Measurements from ENCODE around the gene SSX2B.
"Not testable (repeated sequence)": the region's sequence is repeated elsewhere in the genome, so short reads cannot be mapped to it uniquely, and the experiment has no call there.

Gene SSX2B

GRCh38 chrX:52750952-52751351, at the start of gene SSX2B:
Gene SSX2B (plus strand): TSS chrX:52751252. CDS start chrX:52752681, 1,429 bp downstream.
- H3K36me3 ChIP-seq (ENCODE audit: control insufficient read depth in 1 of 2, insufficient read depth in 2 of 2, low read length in 2 of 2); H3K4me3 ChIP-seq (ENCODE audit: low read depth in 1 of 2, low read length in 2 of 2); H3K27me3 ChIP-seq (ENCODE audit: low read depth, low read length); H3K4me1 ChIP-seq (ENCODE audit: control insufficient read depth in 1 of 2, insufficient read depth in 2 of 2, low read length in 2 of 2); H3K9me3 ChIP-seq (ENCODE audit: control insufficient read depth in 1 of 2, low read length in 2 of 2); H3K27ac ChIP-seq (ENCODE audit: low read length): not testable (repeated sequence)

GRCh38 chrX:52707078-52707477, 44.0 kb upstream of the SSX2B start, which contains the start of gene SSX2:
Gene SSX2 (minus strand): TSS chrX:52707178. CDS start chrX:52705749, 1,429 bp downstream.
- not testable (repeated sequence) for H3K27me3 ChIP-seq (ENCODE audit: low read depth, low read length); H3K9me3 ChIP-seq (ENCODE audit: control insufficient read depth in 1 of 2, low read length in 2 of 2); H3K4me3 ChIP-seq (ENCODE audit: low read depth in 1 of 2, low read length in 2 of 2); H3K4me1 ChIP-seq (ENCODE audit: control insufficient read depth in 1 of 2, insufficient read depth in 2 of 2, low read length in 2 of 2); H3K27ac ChIP-seq (ENCODE audit: low read length); H3K36me3 ChIP-seq (ENCODE audit: control insufficient read depth in 1 of 2, insufficient read depth in 2 of 2, low read length in 2 of 2)

- H3K27me3 ChIP-seq (ENCODE audit: low read depth, low read length); H3K4me3 ChIP-seq (ENCODE audit: low read depth in 1 of 2, low read length in 2 of 2); H3K9me3 ChIP-seq (ENCODE audit: control insufficient read depth in 1 of 2, low read length in 2 of 2); H3K36me3 ChIP-seq (ENCODE audit: control insufficient read depth in 1 of 2, insufficient read depth in 2 of 2, low read length in 2 of 2); H3K4me1 ChIP-seq (ENCODE audit: control insufficient read depth in 1 of 2, insufficient read depth in 2 of 2, low read length in 2 of 2); H3K27ac ChIP-seq (ENCODE audit: low read length): not testable (repeated sequence)
These were observed 14.9 kb downstream of the SSX2B start for GRCh38 chrX:52765983-52766382.

- H3K9me3 ChIP-seq (ENCODE audit: control insufficient read depth in 1 of 2, low read length in 2 of 2); H3K4me3 ChIP-seq (ENCODE audit: low read depth in 1 of 2, low read length in 2 of 2); H3K27ac ChIP-seq (ENCODE audit: low read length); H3K36me3 ChIP-seq (ENCODE audit: control insufficient read depth in 1 of 2, insufficient read depth in 2 of 2, low read length in 2 of 2); H3K4me1 ChIP-seq (ENCODE audit: control insufficient read depth in 1 of 2, insufficient read depth in 2 of 2, low read length in 2 of 2); H3K27me3 ChIP-seq (ENCODE audit: low read depth, low read length): not testable (repeated sequence)
These were observed 22.5 kb downstream of the SSX2B start for GRCh38 chrX:52773504-52773903.

GRCh38 chrX:52797327-52797726, 46.3 kb downstream of the SSX2B start, which contains the start of gene SPANXN5:
Gene SPANXN5 (minus strand): TSS chrX:52797427. CDS start chrX:52797348, 79 bp downstream.
- not testable (repeated sequence) for H3K4me3 ChIP-seq (ENCODE audit: low read depth in 1 of 2, low read length in 2 of 2); H3K27me3 ChIP-seq (ENCODE audit: low read depth, low read length); H3K9me3 ChIP-seq (ENCODE audit: control insufficient read depth in 1 of 2, low read length in 2 of 2); H3K36me3 ChIP-seq (ENCODE audit: control insufficient read depth in 1 of 2, insufficient read depth in 2 of 2, low read length in 2 of 2); H3K27ac ChIP-seq (ENCODE audit: low read length); H3K4me1 ChIP-seq (ENCODE audit: control insufficient read depth in 1 of 2, insufficient read depth in 2 of 2, low read length in 2 of 2)

- not testable (repeated sequence) for H3K9me3 ChIP-seq (ENCODE audit: control insufficient read depth in 1 of 2, low read length in 2 of 2); H3K36me3 ChIP-seq (ENCODE audit: control insufficient read depth in 1 of 2, insufficient read depth in 2 of 2, low read length in 2 of 2); H3K27ac ChIP-seq (ENCODE audit: low read length); H3K4me1 ChIP-seq (ENCODE audit: control insufficient read depth in 1 of 2, insufficient read depth in 2 of 2, low read length in 2 of 2); H3K27me3 ChIP-seq (ENCODE audit: low read depth, low read length); H3K4me3 ChIP-seq (ENCODE audit: low read depth in 1 of 2, low read length in 2 of 2)
These were observed 53.8 kb downstream of the SSX2B start for GRCh38 chrX:52804876-52805275.
